Type B pancreatic cell (in vitro differentiated cells): ENCODE data around the gene LGALS16. TPM values are rescaled to one million over a fixed set of nuclear protein-coding genes. Genes with fewer than 3 reads are reported as not detected.
"Not testable (repeated sequence)": the region's sequence is repeated elsewhere in the genome, so short reads cannot be mapped to it uniquely, and the experiment has no call there.

Experiments
- DNase-seq: peaks from one replicate; pipeline ENCODE4 v3.0.0; 2021; ENCODE audit warnings: mixed read lengths; ENCODE audit not compliant: unreplicated experiment; ENCODE audit errors: extremely low spot score
- H3K27ac Mint-ChIP-seq: 2 replicates; pipeline ENCODE4 v1.8.0; 2021; ENCODE audit warnings: mild to moderate bottlenecking, mixed read lengths
- H3K27me3 Mint-ChIP-seq: 2 replicates; pipeline ENCODE4 v1.8.0; 2021; ENCODE audit warnings: mixed read lengths
- H3K36me3 Mint-ChIP-seq: 2 replicates; pipeline ENCODE4 v1.8.0; 2021; ENCODE audit warnings: mixed read lengths
- H3K4me1 Mint-ChIP-seq: one replicate; pipeline ENCODE4 v1.8.0; 2021; ENCODE audit warnings: mixed read lengths; ENCODE audit not compliant: unreplicated experiment
- H3K4me3 Mint-ChIP-seq: 2 replicates; pipeline ENCODE4 v1.8.0; 2021; ENCODE audit warnings: mild to moderate bottlenecking, mixed read lengths
- H3K9me3 Mint-ChIP-seq: 2 replicates; pipeline ENCODE4 v1.8.0; 2021; ENCODE audit warnings: mixed read lengths
- total RNA-seq: library from RNA; stranded (reverse); gene quantifications from 2 replicates; pipeline ENCODE4 v1.2.1, GENCODE V29; 2021; ENCODE audit warnings: low replicate concordance
- TF ChIP-seq, protein P1 (sequence below): fragments of 200-600 bp; sonication (generic); conservative IDR thresholded peaks from 2 replicates; pipeline ENCODE4 v1.5.0; 2021; ENCODE audit warnings: antibody characterized with exemption, mild to moderate bottlenecking

The LGALS16 gene
- total RNA-seq, 1 donor from 2014 or later = not detected

DNA sequence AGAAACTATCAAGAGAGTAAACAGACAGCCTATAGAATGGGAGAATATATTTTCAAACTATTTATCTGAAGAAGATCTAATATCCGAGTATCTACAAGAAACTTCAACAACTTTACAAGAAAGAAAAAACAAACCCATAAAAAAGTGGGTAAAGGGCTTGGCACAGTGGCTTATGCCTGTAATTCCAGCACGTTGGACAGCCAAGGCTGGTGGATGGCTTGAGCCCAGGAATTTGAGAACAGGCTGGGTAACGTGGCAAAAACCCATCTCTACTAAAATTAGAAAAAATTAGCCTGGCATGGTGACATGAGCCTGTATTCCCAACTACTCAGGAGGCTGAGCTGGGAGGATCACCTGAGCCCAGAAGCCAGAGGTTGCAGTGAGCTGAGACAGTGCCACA, 7.8 kb upstream of the LGALS16 start:
- no peak overlapping the region for H3K4me3 Mint-ChIP-seq
- TF ChIP-seq, protein P1, sequence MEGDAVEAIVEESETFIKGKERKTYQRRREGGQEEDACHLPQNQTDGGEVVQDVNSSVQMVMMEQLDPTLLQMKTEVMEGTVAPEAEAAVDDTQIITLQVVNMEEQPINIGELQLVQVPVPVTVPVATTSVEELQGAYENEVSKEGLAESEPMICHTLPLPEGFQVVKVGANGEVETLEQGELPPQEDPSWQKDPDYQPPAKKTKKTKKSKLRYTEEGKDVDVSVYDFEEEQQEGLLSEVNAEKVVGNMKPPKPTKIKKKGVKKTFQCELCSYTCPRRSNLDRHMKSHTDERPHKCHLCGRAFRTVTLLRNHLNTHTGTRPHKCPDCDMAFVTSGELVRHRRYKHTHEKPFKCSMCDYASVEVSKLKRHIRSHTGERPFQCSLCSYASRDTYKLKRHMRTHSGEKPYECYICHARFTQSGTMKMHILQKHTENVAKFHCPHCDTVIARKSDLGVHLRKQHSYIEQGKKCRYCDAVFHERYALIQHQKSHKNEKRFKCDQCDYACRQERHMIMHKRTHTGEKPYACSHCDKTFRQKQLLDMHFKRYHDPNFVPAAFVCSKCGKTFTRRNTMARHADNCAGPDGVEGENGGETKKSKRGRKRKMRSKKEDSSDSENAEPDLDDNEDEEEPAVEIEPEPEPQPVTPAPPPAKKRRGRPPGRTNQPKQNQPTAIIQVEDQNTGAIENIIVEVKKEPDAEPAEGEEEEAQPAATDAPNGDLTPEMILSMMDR = no peak
- H3K4me1 Mint-ChIP-seq = no peaks in the 10 kb centered on the region
- H3K27me3 Mint-ChIP-seq = peaks cover 36% of the 10 kb centered on the region
- H3K9me3 Mint-ChIP-seq = no peaks in the 10 kb centered on the region
- DNase-seq = no peak
- H3K36me3 Mint-ChIP-seq = no peaks in the 10 kb centered on the region
- H3K27ac Mint-ChIP-seq = no peak overlapping the region

DNA sequence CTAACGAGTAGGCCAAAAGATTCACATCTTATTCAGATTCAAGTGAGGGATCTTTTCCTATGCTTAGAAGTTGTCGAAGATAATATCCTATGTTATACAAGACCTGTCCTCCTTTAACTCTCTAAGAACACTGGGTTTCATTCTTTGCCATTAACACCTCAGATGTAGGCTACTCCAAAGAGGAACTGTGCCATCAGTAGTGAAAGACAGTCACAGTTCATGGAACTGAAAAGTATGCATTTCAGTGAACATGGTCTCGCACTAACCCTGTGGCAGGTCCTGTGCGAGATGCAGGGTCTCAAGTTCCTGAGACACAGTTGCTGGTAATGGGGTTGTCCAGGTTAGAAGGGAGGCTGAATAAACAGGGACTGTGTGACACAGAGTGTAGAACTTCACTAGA, 4.1 kb downstream of the LGALS16 start:
- no peak overlapping the region for H3K27ac Mint-ChIP-seq
- no peaks in the 10 kb centered on the region for H3K9me3 Mint-ChIP-seq
- no peaks in the 10 kb centered on the region for H3K36me3 Mint-ChIP-seq
- no peaks in the 10 kb centered on the region for H3K4me1 Mint-ChIP-seq
- no peak for DNase-seq
- TF ChIP-seq, protein P1 = no peak
- H3K27me3 Mint-ChIP-seq = peaks cover 44% of the 10 kb centered on the region
- H3K4me3 Mint-ChIP-seq = no peak overlapping the region

DNA sequence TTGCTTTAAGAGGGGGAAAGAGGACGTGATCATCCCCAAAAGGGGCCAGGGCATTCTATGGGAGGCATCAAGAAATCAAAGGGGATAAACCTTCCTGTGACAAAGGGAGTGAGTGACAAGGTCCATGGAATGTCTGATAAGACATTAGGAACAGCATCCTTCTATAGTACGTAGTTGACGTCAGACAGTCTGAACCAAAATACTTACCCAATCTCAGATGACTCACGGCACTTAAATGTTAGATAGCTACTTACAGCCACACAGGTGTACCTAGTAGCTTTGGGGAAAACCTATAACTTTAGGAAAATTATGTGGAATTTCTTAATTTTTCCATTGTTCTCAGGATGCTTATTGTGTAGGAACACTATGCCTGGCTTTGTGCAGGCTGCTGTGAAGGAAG, 4.9 kb downstream of the LGALS16 start:
- peaks cover 49% of the 10 kb centered on the region for H3K27me3 Mint-ChIP-seq
- TF ChIP-seq, protein P1 = no peak
- no peak for DNase-seq
- no peaks in the 10 kb centered on the region for H3K9me3 Mint-ChIP-seq
- no peaks in the 10 kb centered on the region for H3K36me3 Mint-ChIP-seq
- no peaks in the 10 kb centered on the region for H3K4me1 Mint-ChIP-seq
- no peak overlapping the region for H3K27ac Mint-ChIP-seq
- H3K4me3 Mint-ChIP-seq = no peak overlapping the region

DNA sequence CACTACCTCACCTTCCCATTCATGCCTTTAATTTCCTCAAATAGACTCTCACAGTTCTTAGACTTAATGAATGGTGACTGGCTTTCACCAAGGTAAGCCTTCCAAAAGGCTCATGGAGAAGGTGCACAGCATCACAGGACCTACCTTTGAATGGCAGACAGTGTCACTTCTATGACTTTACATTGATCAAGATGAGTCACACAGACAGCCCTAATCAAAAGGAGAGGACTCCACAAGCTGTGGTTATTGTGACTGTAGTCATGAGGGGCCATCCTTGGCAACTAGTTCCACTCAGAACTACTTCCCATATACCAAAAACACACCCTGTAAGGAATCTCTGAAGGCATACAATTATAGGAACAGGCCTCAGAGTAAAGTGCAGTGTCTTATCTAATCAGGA, 5.9 kb downstream of the LGALS16 start:
- DNase-seq = no peak
- no peaks in the 10 kb centered on the region for H3K4me1 Mint-ChIP-seq
- no peaks in the 10 kb centered on the region for H3K36me3 Mint-ChIP-seq
- H3K27ac Mint-ChIP-seq = no peak overlapping the region
- TF ChIP-seq, protein P1 = no peak
- H3K9me3 Mint-ChIP-seq = no peaks in the 10 kb centered on the region
- H3K4me3 Mint-ChIP-seq = no peak overlapping the region
- H3K27me3 Mint-ChIP-seq = peaks cover 47% of the 10 kb centered on the region

DNA sequence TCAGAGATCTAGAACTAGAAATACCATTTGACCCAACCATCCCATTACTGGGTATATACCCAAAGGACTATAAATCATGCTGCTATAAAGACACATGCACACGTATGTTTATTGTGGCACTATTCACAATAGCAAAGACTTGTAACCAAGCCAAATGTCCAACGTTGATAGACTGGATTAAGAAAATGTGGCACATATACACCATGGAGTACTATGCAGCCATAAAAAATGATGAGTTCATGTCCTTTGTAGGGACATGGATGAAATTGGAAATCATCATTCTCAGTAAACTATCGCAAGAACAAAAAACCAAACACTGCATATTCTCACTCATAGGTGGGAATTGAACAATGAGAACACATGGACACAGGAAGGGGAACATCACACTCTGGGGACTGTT, 14.1 kb downstream of the LGALS16 start:
- not testable (repeated sequence) for DNase-seq, H3K27ac Mint-ChIP-seq, H3K36me3 Mint-ChIP-seq, H3K9me3 Mint-ChIP-seq, H3K4me1 Mint-ChIP-seq, H3K4me3 Mint-ChIP-seq
- peaks cover 46% of the 10 kb centered on the region for H3K27me3 Mint-ChIP-seq

DNA sequence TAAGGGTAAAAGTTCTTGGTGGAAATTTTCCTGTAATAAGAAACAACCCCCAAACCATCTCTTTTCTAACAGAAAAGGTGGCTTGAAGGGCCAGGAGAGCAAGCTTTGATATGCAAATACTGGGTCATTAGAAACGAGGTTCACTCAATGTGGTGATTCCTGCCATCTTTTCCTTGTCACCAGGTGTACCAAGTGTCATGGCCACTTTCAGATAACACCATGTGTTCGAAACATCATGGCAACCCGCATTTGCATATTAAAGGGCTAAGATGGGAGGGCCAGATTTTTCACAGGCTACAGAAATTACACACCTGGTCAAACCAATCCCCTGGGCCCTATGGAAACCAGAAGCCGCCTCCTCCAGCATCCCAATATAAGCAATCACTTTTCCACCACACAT, 15.3 kb downstream of the LGALS16 start:
- H3K36me3 Mint-ChIP-seq = no peaks in the 10 kb centered on the region
- no peak overlapping the region for H3K4me3 Mint-ChIP-seq
- TF ChIP-seq, protein P1 = no peak
- H3K27me3 Mint-ChIP-seq = peaks cover 48% of the 10 kb centered on the region
- no peak overlapping the region for H3K27ac Mint-ChIP-seq
- H3K4me1 Mint-ChIP-seq = no peaks in the 10 kb centered on the region
- DNase-seq = no peak
- no peaks in the 10 kb centered on the region for H3K9me3 Mint-ChIP-seq
